Activated T-cell treated with anti-CD3 and anti-CD28 coated beads, Interleukin-2, amount 50 U/mL, for 48 hours (primary cell): ENCODE measurements around the gene REPIN1.
A peak's percentile ranks its signal among the peaks of the same experiment; 100 is the strongest.

Experiments
- DNase-seq, 2 experiments: peaks; one replicate each; pipeline ENCODE4 v3.0.0-alpha.2; 2020

The REPIN1 gene

DNA sequence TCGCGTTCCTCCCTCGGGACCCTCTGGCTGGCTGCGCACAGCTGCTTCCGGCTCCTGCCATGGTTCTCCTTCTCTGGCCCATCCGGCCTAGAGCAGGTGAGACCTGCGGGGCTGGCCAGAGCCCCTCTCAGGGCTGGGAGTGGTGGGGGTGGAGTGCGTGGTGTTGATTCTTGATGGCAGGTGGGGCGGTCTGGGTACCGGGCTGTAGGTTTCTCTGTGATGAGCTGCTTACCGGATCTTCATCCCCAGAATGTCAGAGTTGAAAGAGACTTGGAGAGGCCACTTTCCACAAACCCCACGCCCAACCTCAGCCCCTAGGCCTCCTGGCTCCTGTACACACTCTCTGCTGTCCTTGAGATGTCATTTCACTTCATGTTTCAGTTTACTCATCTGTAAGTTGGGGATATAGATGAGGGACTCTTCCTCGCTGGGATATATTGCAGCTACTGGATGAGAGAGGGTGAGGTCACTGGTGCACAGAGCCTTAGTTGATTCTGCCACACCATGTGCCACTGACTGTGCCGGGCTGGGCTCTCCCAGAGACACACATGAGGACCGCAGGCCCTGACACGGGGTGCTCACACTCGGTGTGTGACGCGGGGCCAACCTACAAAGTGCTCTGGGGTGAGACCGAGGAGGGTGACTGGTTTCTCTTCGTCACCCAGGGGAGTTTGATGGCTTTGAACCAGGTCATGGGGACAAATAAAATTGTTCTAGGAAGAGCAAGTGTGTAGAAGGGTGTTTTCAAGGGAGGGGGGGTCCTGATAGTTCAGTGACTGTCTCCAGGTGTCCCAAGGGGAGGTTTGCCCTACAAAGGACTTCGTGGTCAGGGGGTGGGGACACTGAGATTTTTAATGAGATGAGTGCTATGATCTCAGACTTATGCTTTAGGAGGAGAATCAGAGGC, 40.0 kb downstream of the REPIN1 start:
- DNase-seq, result no peak

DNA sequence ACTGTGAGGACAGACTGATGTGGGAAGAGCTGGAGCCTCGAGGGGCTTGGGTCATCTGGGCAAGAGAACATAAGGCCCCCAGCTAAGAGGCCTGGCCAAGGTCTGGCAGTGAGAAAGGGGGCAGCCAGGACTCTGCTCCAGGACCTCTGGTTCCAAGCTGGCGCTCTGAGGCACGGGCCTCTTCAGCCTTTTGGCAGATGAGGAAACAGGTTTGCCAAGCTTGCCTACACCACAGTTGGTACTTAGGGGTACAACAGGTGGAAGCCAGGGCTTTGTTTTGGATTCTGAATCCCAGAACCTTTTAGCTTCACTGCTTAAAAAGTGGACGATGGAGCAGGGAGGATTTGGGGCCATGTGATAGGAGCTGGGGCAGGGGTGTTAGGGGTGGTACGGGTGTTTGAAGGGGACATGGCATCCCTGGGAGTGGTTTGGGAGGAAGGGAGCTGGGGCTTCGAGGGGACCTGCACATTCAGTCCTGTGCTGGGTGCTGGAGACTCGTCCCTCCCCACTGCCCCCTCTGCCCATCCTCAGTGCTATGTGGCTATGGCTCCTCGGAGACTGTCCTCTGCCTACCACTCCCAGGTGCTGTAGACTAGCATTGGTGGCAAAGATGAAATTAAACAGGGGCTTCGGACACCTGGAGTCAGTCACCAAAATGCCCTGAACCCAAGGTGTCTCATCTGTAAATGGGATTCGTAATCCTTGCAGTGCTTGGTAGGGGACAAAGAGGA, 40.8 kb downstream of the REPIN1 start:
- no peak for DNase-seq

DNA sequence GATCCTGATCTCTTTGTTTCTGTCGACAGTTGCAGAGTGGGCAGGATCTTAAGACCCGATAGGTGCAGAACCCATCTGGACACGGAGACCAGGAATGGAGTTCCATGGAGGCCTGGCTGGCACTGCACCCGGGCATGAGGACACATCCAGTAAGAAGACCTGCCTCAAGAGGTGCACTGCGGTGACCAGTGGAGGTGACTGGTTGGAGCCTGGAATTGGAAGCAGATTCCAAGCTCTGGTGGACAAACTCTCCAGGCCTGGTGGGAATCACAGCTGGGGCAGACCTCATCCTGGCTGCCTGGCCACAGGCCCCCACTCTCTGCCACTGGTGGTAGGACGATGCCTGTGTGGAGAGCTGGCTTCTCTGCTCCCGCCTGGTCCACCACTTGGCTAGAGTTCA, 41.5 kb downstream of the REPIN1 start:
- DNase-seq, result no peak

DNA sequence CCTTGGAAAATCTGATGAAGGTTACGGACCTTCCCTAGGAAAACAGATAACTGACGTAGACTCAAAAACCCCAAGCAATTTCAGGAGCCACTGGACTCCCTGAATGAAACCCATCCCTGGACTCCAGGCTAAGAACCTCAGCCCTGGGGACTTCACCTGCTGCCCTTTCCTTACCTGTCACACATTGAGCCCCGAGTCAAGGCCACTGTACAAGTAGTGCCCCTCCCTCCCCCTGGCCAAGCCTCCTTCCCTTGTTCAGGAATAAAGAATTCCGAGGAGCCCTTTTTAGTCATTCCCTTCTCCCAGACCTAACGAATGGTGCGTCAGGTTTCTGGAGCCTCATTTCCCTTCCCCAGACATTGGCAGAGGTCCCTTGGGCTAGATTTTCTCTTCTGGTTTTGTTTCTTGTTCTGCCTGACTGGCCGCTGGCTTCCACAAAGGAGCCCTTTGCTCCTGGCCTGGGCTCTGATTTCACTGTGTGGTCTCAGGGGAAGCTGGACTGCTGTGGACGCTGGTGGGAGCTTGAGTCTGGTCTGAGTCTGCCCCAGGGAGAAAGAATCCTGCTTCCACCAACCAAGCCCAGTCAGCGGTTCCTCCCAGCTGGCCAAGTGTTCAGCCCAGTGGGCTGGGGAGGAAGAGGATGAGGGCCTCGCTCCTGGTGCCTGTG, 42.2 kb downstream of the REPIN1 start:
- DNase-seq, result no peak

DNA sequence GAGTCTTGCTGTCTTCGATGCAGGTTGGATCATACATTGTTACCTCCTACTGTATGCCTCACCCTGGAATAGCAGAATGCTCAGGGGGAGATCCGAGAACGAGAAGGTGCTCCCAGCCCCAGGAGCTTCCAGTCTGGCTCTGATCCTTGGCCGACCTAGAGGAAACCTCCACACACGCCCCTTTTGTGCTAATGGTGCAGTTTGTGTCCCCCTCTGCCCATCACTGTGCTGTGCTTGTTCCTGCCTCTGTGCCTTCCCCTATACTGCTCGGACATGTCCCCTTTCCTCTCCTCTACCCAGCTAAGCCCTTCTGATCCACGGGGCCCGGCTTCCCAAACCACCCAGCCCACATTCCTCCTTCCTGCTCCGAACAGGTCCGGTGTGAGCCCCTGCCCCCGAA, 43.0 kb downstream of the REPIN1 start:
- DNase-seq, result no peak

DNA sequence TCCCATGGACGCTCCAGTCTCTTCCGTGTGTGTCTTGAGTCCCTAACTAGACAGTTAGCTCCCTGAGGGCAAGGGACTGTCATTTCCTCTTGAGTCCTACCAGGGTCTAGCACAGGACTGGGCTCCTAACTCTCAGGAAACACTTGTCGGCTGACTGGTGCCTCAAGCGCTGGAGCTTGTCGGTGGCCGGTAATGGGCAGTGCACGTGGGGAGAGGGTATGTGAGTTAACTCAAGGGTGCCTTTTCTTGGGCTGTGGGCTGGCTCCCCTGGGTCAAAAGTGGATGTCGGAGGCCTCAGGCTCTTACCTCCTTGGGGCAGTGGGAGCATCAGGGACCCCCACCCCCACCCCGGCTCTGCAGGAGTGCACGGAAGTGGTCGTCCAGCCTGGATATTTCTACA, 43.4 kb downstream of the REPIN1 start:
- DNase-seq, result no peak

DNA sequence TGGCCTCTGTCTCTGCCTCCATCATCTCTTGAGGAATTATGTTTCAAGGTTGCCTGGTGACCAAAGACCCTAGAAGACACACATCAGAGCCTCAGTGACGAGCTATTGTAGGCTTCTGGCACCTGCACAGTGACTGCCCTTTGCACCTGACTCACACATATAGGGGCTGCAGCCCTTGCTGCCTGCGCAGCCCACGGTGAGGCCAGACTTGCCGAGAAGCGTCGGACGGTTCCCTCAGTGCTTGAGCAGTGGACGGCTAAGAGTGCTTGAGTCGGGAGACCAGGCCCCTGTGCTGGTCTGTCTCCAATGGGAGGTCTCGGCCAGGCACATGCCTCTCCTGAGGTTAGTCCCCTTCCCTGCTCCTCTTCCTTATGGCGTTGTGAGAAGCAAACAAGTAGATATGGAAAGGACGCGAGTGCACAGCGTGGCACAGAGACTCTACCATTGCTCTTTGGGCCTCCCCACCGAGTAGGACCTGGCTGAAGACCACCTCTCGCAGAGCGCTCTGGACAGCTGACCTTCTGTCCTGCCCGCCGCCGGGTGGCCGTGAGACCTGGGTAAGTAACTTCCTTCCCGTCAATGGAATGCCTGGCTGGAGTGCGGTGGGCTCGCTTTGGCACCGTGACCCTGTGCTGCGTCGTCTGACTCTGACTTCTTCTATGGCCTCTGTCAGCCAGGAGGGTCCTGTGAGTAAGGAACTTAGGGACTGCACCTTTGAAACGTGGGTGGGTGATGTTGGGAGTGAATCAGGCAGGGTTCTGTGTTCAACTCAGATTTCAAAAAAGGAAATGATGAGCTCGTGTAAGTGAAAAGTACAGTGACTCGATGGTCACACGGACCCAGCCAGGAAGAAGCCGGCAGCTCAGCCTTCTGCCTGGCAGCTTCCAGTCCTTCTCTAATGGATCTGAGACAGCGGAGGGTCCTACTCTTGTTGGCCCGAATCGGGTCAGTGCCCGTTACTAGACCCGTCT, 44.2 kb downstream of the REPIN1 start:
- peak in 1 of 2 experiments; percentile 20 for DNase-seq

DNA sequence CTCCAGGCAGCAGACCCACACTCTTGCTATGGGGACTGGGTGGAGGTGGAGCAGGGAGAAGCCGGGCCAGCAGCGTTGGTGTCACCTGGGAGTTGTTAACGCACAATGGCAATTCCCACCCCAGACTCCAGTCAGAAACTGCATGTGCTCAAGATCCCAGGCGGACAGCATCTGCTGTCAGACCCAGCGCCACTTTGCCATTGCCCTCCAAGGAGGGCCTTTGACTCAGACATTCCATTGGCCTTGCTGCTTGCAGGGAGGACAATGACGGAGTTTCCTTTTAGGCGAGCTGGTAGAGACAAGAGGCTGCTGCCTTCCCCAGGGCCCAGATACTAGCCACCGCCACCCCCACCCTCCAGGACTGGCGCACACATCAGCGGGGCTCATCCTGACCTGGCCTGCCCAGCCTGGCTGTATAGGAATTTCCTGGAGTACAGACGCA, 45.0 kb downstream of the REPIN1 start:
- DNase-seq, result peak in 1 of 2 experiments; percentile 12

DNA sequence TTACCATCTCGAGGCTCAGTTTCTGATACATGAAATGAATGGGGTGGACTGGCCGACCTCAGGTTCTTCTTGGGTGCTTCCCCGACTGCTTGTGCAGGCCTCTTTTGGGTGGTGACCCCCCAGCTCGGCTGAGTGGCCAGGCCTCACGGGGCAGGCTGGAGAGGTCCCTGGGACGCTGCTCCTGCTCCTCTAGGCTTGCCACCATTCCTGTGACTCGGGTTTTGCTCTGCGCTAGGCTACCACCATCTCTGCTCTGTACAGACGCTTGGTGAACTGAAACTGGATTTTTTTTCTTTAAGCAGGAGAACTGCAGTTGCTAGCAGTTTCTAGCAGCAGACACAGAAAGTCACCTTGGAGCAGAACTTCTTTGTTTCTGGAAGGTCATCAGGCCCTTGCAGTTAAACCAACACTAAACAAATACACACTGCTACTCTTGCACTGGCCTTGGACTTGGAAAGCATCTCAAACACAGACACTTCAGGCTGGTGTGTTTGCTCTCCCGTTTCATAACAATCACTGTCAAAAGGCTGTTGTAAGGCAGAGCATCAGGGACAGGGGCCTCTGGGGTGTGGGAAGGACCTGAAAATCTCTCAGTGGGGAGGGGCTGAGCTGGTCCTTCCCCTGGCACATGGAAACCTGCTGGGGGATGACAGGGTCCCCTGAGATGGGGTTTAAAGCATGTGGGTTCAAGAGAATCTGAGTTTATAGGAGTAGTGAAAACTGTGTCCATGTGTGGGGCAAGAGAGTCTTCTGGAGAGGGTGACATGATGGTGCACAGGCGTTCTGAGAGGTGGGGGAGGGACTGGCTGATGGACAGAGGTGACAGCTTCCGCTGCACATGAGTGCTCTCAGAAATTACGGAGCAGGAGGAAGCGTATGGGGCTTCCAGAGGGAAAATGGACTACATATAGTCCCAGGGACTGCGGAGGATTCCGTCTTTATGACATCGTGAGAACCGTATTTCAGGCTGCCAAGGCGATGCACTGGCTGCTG, 46.8 kb downstream of the REPIN1 start:
- peak in 1 of 2 experiments; percentile 11 for DNase-seq

DNA sequence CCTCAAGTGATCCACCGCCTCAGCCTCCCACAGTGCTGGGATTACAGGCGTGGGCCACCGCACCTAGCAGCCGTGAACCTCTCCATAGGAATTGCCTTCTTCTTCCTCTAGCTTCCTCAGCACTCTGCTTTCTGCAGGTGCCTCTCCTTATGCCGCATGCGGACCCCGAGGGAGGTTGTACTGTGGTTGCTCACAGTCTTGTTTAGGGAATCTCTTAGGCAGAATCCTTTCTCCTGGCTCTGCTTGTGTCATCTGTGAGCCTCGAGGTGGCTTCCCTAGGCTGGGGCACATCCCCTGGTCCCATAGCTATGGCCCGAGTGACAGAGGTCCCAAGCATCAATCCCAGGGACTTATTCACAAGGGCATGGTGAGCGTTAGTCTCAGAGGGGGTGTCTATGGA, 48.6 kb downstream of the REPIN1 start:
- peak; percentile 10 to 13 for DNase-seq

DNA sequence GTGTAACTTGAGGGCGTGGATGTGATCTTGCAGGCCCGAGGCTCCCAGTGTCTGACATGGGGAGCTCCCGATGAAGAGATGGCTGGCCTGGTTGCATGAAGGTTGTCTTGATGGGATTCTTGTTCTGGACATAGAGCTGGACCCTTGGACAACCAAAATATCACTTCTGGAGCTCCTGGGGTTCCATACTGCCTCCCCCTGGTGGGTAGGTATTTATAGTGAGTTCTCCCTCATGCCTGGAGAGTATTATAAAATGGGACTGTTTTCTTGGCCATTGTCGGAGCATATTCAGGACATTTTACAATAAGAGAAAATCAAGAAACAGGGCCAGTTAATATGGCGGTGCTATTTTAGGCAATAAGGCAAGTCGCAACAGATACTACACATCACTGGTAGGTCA, 49.2 kb downstream of the REPIN1 start:
- DNase-seq, result peak in 1 of 2 experiments; percentile 12

DNA sequence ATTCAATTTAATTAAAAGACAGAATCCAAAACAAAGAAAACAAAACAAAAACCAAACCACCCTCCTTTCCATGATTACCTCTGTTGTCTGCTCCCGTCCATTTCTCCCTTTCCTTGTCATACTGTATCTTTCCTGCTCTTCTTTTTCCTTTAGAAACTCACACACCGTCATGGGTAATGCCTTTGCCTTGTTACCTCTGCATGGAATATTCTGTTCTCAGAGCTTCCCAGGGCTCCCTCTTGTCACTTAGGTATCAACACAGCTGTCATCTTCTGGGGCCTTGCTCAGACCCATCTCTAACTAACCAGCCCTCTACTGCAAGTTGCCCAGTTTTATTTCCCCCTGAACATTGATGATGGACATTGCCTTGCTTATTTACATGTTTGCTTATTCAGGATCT, 51.6 kb downstream of the REPIN1 start:
- DNase-seq, result peak in 1 of 2 experiments; percentile 12

DNA sequence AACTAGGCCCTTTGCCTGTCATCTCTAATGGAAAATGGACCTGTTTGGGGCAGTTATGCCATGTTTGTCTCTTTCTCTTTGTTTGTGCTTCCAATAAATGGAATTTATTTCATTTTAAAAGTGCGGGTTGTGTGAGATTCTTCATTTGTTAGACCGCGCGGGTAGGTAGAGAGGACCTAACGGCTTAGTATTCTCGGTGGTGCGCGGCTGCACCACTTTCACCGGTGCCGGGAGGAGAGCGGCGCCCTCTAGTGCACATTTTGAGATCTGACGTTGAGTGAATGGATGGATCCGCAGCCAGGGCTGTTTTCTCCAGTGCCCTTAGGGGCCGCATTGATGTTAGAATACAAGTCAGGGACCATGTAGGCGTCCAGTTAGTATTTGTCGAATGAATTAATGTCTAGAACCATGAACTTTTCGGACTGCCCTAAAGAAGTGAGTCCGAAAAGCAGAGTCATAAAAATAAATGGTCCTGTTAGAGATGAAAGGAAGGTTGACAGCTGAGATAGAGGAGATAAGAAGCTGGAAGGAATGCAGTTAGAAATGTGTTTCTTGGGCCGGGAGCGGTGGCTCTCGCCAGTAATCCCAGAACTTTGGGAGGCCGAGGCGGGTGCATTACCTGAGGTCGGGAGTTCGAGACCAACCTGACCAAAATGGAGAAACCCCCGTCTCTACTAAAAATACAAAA, 52.5 kb downstream of the REPIN1 start:
- DNase-seq, result peak; percentile 92 to 93

DNA sequence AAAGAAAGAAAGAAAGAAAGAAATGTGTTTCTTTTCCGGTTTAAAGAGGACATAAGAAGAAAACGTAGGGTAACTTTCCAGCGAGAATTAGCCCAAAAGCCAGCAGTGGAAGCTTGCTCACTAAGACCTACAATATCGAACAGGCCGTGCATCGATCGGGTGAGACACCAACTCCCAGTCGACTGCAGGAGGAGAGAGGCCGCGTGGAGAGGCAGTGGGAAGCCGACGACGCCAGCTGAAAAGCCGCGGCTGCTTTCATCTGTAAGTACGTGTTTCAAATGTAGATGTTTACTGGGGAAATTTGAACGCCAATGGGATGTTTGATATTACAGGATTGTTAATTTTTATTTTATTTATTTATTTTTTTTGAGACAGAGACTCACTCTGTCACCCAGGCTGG, 53.2 kb downstream of the REPIN1 start:
- peak in 1 of 2 experiments; percentile 10 for DNase-seq
